H9 (cell line): Measurements from ENCODE around the gene TBC1D23. TPM values are rescaled to one million over a fixed set of nuclear protein-coding genes. Genes with fewer than 3 reads are reported as not detected.

ENCODE experiments used
- DNase-seq: peaks from one replicate; pipeline ENCODE4 v3.0.0-alpha.2; 2017
- H2AFZ ChIP-seq: one replicate; pipeline ENCODE4 v1.6.1; 2013; ENCODE audit warnings: mild to moderate bottlenecking, low read length, control low read depth, moderate library complexity
- H2AK5ac ChIP-seq: 2 replicates; pipeline ENCODE4 v1.6.1; 2013; ENCODE audit warnings: low read length, control low read depth, mixed read lengths; ENCODE audit not compliant: insufficient read length
- H2BK120ac ChIP-seq: one replicate; pipeline ENCODE4 v1.6.1; 2013; ENCODE audit warnings: low read depth, mild to moderate bottlenecking, low read length, control low read depth, inconsistent platforms; ENCODE audit not compliant: poor library complexity, severe bottlenecking
- H2BK12ac ChIP-seq: 2 replicates; pipeline ENCODE4 v1.6.1; 2013; ENCODE audit warnings: low read length, control low read depth, mixed read lengths, low read depth; ENCODE audit not compliant: insufficient read length
- H2BK15ac ChIP-seq: 2 replicates; pipeline ENCODE4 v1.6.1; 2013; ENCODE audit warnings: low read depth, low read length, control low read depth
- H2BK20ac ChIP-seq: one replicate; pipeline ENCODE4 v1.6.1; 2013; ENCODE audit warnings: low read depth, mild to moderate bottlenecking, low read length, control low read depth, inconsistent platforms; ENCODE audit not compliant: poor library complexity, severe bottlenecking
- H2BK5ac ChIP-seq: 2 replicates; pipeline ENCODE4 v1.6.1; 2013; ENCODE audit warnings: low read length, control low read depth, mixed read lengths; ENCODE audit not compliant: insufficient read length
- H3K14ac ChIP-seq: 2 replicates; pipeline ENCODE4 v1.6.1; 2013; ENCODE audit warnings: low read length, control low read depth; ENCODE audit not compliant: insufficient read depth
- H3K18ac ChIP-seq: 2 replicates; pipeline ENCODE4 v1.6.1; 2013; ENCODE audit warnings: low read depth, mild to moderate bottlenecking, mixed read lengths, low read length, control low read depth; ENCODE audit not compliant: insufficient read length
- H3K23ac ChIP-seq: 2 replicates; pipeline ENCODE4 v1.6.1; 2013; ENCODE audit warnings: low read length, control low read depth, mixed read lengths, low read depth; ENCODE audit not compliant: insufficient read length
- H3K23me2 ChIP-seq: 2 replicates; pipeline ENCODE4 v1.6.1; 2013; ENCODE audit warnings: low read depth, mild to moderate bottlenecking, mixed read lengths, low read length, control low read depth; ENCODE audit not compliant: insufficient read length, poor library complexity, severe bottlenecking
- H3K27ac ChIP-seq: 2 replicates; pipeline ENCODE4 v1.5.1; 2013; ENCODE audit warnings: low read length, control low read depth, mixed read lengths, low read depth; ENCODE audit not compliant: insufficient read length
- H3K27me3 ChIP-seq: 2 replicates; pipeline ENCODE4 v1.6.1; 2013; ENCODE audit warnings: low read length, control low read depth, inconsistent platforms; ENCODE audit not compliant: insufficient read depth
- H3K4ac ChIP-seq: 2 replicates; pipeline ENCODE4 v1.6.1; 2013; ENCODE audit warnings: low read depth, mild to moderate bottlenecking, control low read depth, inconsistent platforms, low read length, moderate library complexity
- H3K4me1 ChIP-seq: 2 replicates; pipeline ENCODE4 v1.6.1; 2013; ENCODE audit warnings: low read length, control low read depth, inconsistent platforms; ENCODE audit not compliant: insufficient read depth
- H3K4me2 ChIP-seq: 2 replicates; pipeline ENCODE4 v1.6.1; 2013; ENCODE audit warnings: low read length, control low read depth, mixed read lengths; ENCODE audit not compliant: insufficient read length, insufficient read depth
- H3K56ac ChIP-seq: 2 replicates; pipeline ENCODE4 v1.6.1; 2013; ENCODE audit warnings: low read depth, mild to moderate bottlenecking, mixed read lengths, low read length, control low read depth; ENCODE audit not compliant: insufficient read length
- H3K79me1 ChIP-seq: 2 replicates; pipeline ENCODE4 v1.6.1; 2013; ENCODE audit warnings: low read depth, mild to moderate bottlenecking, moderate library complexity, low read length, control low read depth, inconsistent platforms; ENCODE audit not compliant: insufficient read depth, poor library complexity, severe bottlenecking
- H3K79me2 ChIP-seq: 2 replicates; pipeline ENCODE4 v1.6.1; 2013; ENCODE audit warnings: low read length, control low read depth, inconsistent platforms; ENCODE audit not compliant: insufficient read depth
- H3K9ac ChIP-seq: 2 replicates; pipeline ENCODE4 v1.6.1; 2013; ENCODE audit warnings: low read length, control low read depth, mixed read lengths; ENCODE audit not compliant: insufficient read length; ENCODE audit errors: extremely low read depth
- H3K9me3 ChIP-seq: one replicate; pipeline ENCODE4 v1.6.1; 2013; ENCODE audit warnings: low read depth, low read length, inconsistent platforms; ENCODE audit not compliant: control insufficient read depth
- H3T11ph ChIP-seq: one replicate; pipeline ENCODE4 v1.6.1; 2013; ENCODE audit warnings: mild to moderate bottlenecking, low read length, control low read depth, inconsistent platforms
- H4K20me1 ChIP-seq: one replicate; pipeline ENCODE4 v1.6.1; 2013; ENCODE audit not compliant: control insufficient read depth, insufficient read length, insufficient read depth
- H4K5ac ChIP-seq: 2 replicates; pipeline ENCODE4 v1.6.1; 2013; ENCODE audit warnings: low read depth, mild to moderate bottlenecking, mixed read lengths, low read length, control low read depth; ENCODE audit not compliant: insufficient read length
- H4K8ac ChIP-seq: replicated peaks from 2 replicates; pipeline ENCODE4 v1.6.1; 2013; ENCODE audit warnings: low read length, control low read depth, mixed read lengths, low read depth; ENCODE audit not compliant: insufficient read length
- H4K91ac ChIP-seq: 2 replicates; pipeline ENCODE4 v1.6.1; 2013; ENCODE audit warnings: low read depth, mild to moderate bottlenecking, moderate library complexity, mixed read lengths, low read length, control low read depth; ENCODE audit not compliant: insufficient read length
- H3K27ac Mint-ChIP-seq, 3 experiments: 2 replicates in 2 of 3; 3 replicates in 1 of 3; pipeline ENCODE4 v1.8.0; 2020 to 2021; ENCODE audit warnings: mixed read lengths in 3 of 3, mild to moderate bottlenecking in 1 of 3, moderate library complexity in 1 of 3
- H3K27me3 Mint-ChIP-seq: 2 replicates; pipeline ENCODE4 v1.8.0; 2021; ENCODE audit warnings: low read depth, mild to moderate bottlenecking, moderate library complexity, mixed read lengths
- H3K36me3 Mint-ChIP-seq, 3 experiments: 2 replicates in 2 of 3; 3 replicates in 1 of 3; pipeline ENCODE4 v1.8.0; 2020 to 2021; ENCODE audit warnings: low read depth in 3 of 3, mixed read lengths in 3 of 3; ENCODE audit not compliant: insufficient read depth in 1 of 3
- H3K4me1 Mint-ChIP-seq, 2 experiments: 2 replicates each; pipeline ENCODE4 v1.8.0; 2020; ENCODE audit warnings: mixed read lengths in 2 of 2
- H3K4me3 Mint-ChIP-seq, 2 experiments: 2 replicates in 1 of 2; 3 replicates in 1 of 2; pipeline ENCODE4 v1.8.0; 2020 to 2021; ENCODE audit warnings: mild to moderate bottlenecking in 2 of 2, mixed read lengths in 2 of 2, moderate library complexity in 1 of 2
- H3K9me3 Mint-ChIP-seq, 2 experiments: 2 replicates in 1 of 2; 3 replicates in 1 of 2; pipeline ENCODE4 v1.8.0; 2020; ENCODE audit warnings: mild to moderate bottlenecking in 2 of 2, mixed read lengths in 2 of 2, moderate library complexity in 1 of 2
- WGBS: extraction: QIAGEN DNeasy Blood & Tissue Kit; methylation state at CpG from one replicate; pipeline ENCODE4 v1.1.7; 2013; ENCODE audit warnings: missing lambda C conversion rate, low lambda C conversion rate, mixed read lengths; ENCODE audit not compliant: insufficient read length; ENCODE audit errors: extremely low coverage; 5-methylcytosine and 5-hydroxymethylcytosine counted together
- total RNA-seq: library from RNA; stranded (reverse); gene quantifications from 2 replicates; pipeline ENCODE4 v1.2.1, GENCODE V29; 2021
- TF ChIP-seq, protein P1 (sequence below): fragments of 200-600 bp; sonication (generic); conservative IDR thresholded peaks from 3 replicates; pipeline ENCODE4 v1.8.0; 2021; ENCODE audit warnings: antibody characterized with exemption, mild to moderate bottlenecking

TBC1D23 gene
- total RNA-seq, 1 experiment from 2014 or later: 37.1 TPM

DNA sequence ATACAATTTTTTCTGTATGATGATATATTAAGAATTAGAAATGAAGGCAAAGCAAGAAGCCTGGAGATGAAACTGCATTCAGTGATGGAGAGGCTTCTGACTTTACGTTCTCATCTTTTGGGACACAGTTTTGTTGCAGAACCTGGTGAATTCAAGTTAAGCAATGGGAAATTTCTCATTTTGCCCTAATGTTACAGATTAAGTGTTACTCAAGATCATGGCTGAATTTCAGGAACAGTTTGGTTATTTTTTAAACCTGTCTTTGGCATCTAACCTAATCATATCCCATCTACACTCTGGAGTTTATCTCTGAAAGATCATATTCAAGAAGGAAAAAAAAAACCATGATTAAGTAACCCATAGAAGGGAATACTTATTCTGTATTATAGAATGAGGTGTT is 79.7 kb downstream of the TBC1D23 start:
- Histone ChIP-seq H3K27ac (no peak overlapping the region), H3K79me2 (no peaks in the 10 kb centered on the region), H3K9ac (no peak overlapping the region), H3K79me1 (no peaks in the 10 kb centered on the region), H3K23ac (no peak overlapping the region), H2AK5ac (no peak overlapping the region), H3T11ph (no peak overlapping the region), H3K56ac (no peak overlapping the region), H4K8ac (no peak overlapping the region), H2BK5ac (no peak overlapping the region), H2BK120ac (no peak overlapping the region), H4K5ac (no peak overlapping the region), H4K91ac (no peak overlapping the region), H3K18ac (no peak overlapping the region), H2BK15ac (no peak overlapping the region), H2BK12ac (no peak overlapping the region), H2AFZ (no peak overlapping the region), H3K4me2 (no peak overlapping the region), H3K4ac (no peak overlapping the region), H3K9me3 (no peaks in the 10 kb centered on the region), H3K27me3 (no peaks in the 10 kb centered on the region), H3K4me1 (no peaks in the 10 kb centered on the region), H3K14ac (no peak overlapping the region), H4K20me1 (no peaks in the 10 kb centered on the region), H2BK20ac (no peak overlapping the region), H3K23me2 (no peaks in the 10 kb centered on the region)
- WGBS: no CpG with 5 or more reads among the region's 1 CpG
- peaks cover 3 to 26% (median 19%) of the 10 kb centered on the region in 3 experiments; a peak in 6 of 7 replicates for H3K36me3 Mint-ChIP-seq
- H3K4me3 Mint-ChIP-seq: no peak overlapping the region
- H3K27me3 Mint-ChIP-seq: peaks cover under 1% of the 10 kb centered on the region; the same call in 1 of the 2 replicates
- no peak overlapping the region for H3K27ac Mint-ChIP-seq
- H3K4me1 Mint-ChIP-seq: peaks cover 7 to 11% of the 10 kb centered on the region in 2 experiments; a peak in 3 of 4 replicates
- DNase-seq: no peak
- no peaks in the 10 kb centered on the region for H3K9me3 Mint-ChIP-seq
- TF ChIP-seq, protein P1, sequence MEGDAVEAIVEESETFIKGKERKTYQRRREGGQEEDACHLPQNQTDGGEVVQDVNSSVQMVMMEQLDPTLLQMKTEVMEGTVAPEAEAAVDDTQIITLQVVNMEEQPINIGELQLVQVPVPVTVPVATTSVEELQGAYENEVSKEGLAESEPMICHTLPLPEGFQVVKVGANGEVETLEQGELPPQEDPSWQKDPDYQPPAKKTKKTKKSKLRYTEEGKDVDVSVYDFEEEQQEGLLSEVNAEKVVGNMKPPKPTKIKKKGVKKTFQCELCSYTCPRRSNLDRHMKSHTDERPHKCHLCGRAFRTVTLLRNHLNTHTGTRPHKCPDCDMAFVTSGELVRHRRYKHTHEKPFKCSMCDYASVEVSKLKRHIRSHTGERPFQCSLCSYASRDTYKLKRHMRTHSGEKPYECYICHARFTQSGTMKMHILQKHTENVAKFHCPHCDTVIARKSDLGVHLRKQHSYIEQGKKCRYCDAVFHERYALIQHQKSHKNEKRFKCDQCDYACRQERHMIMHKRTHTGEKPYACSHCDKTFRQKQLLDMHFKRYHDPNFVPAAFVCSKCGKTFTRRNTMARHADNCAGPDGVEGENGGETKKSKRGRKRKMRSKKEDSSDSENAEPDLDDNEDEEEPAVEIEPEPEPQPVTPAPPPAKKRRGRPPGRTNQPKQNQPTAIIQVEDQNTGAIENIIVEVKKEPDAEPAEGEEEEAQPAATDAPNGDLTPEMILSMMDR: no peak
